GOT3 (cell line): ENCODE data around the gene ZNF521.

Experiments
- DNase-seq: peaks from one replicate; lab custom pipeline; 2025; ENCODE audit warnings: mixed read lengths; lab: John Stamatoyannopoulos, UW

ZNF521 gene

GRCh38 chr18:25125680-25126079 lies 226.3 kb downstream of the ZNF521 start:
- DNase-seq = no peak

- DNase-seq = no peak
These were observed 228.3 kb downstream of the ZNF521 start for GRCh38 chr18:25123438-25124232.

GRCh38 chr18:25121442-25121841 lies 230.5 kb downstream of the ZNF521 start:
- DNase-seq = no peak

- no peak for DNase-seq
These were observed 238.4 kb downstream of the ZNF521 start for GRCh38 chr18:25113566-25113965.

GRCh38 chr18:25112821-25113434 lies 239.0 kb downstream of the ZNF521 start:
- DNase-seq = no peak

- no peak for DNase-seq
These were observed 240.3 kb downstream of the ZNF521 start for GRCh38 chr18:25111377-25112288.

GRCh38 chr18:25109484-25109883 lies 242.5 kb downstream of the ZNF521 start:
- no peak for DNase-seq

GRCh38 chr18:25103468-25104155 lies 248.4 kb downstream of the ZNF521 start:
- DNase-seq = no peak

GRCh38 chr18:25102662-25103061 lies 249.3 kb downstream of the ZNF521 start:
- no peak for DNase-seq

GRCh38 chr18:25100418-25100817 lies 251.5 kb downstream of the ZNF521 start:
- DNase-seq = no peak

GRCh38 chr18:25099895-25100294 lies 252.1 kb downstream of the ZNF521 start:
- no peak for DNase-seq

- no peak for DNase-seq
These were observed 254.4 kb downstream of the ZNF521 start for GRCh38 chr18:25097569-25098056.

- DNase-seq = no peak
These were observed 254.9 kb downstream of the ZNF521 start for GRCh38 chr18:25097057-25097456.

GRCh38 chr18:25093141-25093540 lies 258.8 kb downstream of the ZNF521 start:
- no peak for DNase-seq

- DNase-seq = no peak
These were observed 262.5 kb downstream of the ZNF521 start for GRCh38 chr18:25089470-25089869.

GRCh38 chr18:25086876-25087275 lies 265.1 kb downstream of the ZNF521 start:
- no peak for DNase-seq

- DNase-seq = no peak
These were observed 271.0 kb downstream of the ZNF521 start for GRCh38 chr18:25081001-25081400.

GRCh38 chr18:25080211-25080610 lies 271.8 kb downstream of the ZNF521 start:
- DNase-seq = no peak

GRCh38 chr18:25077944-25078723 lies 273.8 kb downstream of the ZNF521 start:
- no peak for DNase-seq

- DNase-seq = no peak
These were observed 274.7 kb downstream of the ZNF521 start for GRCh38 chr18:25077038-25077943.
